Measurements from ENCODE around the gene TCFL5. TPM values are rescaled to one million over a fixed set of nuclear protein-coding genes. Genes with fewer than 3 reads are reported as not detected.
A peak's percentile ranks its signal among the peaks of the same experiment; 100 is the strongest.

Gene TCFL5
- total RNA-seq, 1 experiment from 2014 or later, result 20.4 TPM

DNA sequence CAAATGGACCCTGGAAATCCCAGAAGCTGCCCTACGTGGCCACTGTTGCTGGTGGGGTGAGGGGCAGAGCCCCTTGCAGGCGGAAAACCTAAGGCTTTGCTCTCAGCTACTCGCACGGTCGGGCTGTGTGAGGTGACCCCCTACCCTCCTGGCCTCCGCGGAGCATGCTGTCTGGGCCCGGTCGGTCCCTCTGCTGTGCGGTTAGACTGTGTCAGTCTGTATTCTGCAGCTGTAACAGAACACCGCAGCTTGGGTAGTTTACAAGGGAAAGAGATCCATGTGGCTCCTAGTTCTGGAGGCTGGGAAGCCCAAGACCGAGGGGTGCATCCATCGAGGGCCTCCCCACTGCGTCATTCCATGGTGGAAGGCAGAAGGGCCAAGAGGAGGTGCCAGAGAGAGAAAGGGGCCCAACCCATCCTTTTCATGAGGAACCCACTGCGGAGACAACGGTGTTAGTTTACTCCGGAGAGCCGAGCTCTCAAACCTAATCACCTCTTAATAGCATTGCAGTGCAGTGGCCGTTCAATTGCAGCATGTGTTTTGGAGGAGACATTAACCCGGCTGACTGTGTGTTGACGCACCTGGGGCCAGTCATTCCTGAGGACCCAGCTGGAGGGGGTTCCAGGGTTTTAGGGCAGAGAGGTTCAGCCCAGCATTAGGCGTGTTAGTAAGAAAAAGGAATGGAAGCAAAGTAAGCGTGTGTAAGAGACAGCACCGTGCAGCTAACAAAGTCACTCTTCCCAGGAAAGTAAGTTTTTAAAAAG lies 26.5 kb downstream of the TCFL5 start:
- no peak for ATAC-seq
- TF ChIP-seq, protein P1, sequence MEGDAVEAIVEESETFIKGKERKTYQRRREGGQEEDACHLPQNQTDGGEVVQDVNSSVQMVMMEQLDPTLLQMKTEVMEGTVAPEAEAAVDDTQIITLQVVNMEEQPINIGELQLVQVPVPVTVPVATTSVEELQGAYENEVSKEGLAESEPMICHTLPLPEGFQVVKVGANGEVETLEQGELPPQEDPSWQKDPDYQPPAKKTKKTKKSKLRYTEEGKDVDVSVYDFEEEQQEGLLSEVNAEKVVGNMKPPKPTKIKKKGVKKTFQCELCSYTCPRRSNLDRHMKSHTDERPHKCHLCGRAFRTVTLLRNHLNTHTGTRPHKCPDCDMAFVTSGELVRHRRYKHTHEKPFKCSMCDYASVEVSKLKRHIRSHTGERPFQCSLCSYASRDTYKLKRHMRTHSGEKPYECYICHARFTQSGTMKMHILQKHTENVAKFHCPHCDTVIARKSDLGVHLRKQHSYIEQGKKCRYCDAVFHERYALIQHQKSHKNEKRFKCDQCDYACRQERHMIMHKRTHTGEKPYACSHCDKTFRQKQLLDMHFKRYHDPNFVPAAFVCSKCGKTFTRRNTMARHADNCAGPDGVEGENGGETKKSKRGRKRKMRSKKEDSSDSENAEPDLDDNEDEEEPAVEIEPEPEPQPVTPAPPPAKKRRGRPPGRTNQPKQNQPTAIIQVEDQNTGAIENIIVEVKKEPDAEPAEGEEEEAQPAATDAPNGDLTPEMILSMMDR (IDR thresholded peaks at IDR 0.05), result no peak
- TF ChIP-seq TEAD1 (CRISPR knock-in tag; IDR thresholded peaks at IDR 0.05) (no peak), ESRRA (CRISPR knock-in tag; IDR thresholded peaks at IDR 0.05; ENCODE audit: borderline replicate concordance) (no peak), ETV6 (CRISPR knock-in tag; IDR thresholded peaks at IDR 0.05) (no peak), CBFB (CRISPR knock-in tag; IDR thresholded peaks at IDR 0.05; ENCODE audit: low read depth) (no peak), NR2C2 (CRISPR knock-in tag; IDR thresholded peaks at IDR 0.05) (no peak)
- TF ChIP-seq, protein P2, sequence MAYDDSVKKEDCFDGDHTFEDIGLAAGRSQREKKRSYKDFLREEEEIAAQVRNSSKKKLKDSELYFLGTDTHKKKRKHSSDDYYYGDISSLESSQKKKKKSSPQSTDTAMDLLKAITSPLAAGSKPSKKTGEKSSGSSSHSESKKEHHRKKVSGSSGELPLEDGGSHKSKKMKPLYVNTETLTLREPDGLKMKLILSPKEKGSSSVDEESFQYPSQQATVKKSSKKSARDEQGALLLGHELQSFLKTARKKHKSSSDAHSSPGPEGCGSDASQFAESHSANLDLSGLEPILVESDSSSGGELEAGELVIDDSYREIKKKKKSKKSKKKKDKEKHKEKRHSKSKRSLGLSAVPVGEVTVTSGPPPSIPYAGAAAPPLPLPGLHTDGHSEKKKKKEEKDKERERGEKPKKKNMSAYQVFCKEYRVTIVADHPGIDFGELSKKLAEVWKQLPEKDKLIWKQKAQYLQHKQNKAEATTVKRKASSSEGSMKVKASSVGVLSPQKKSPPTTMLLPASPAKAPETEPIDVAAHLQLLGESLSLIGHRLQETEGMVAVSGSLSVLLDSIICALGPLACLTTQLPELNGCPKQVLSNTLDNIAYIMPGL (CRISPR knock-in tag; IDR thresholded peaks at IDR 0.05), result no peak
- TF ChIP-seq, protein P3, sequence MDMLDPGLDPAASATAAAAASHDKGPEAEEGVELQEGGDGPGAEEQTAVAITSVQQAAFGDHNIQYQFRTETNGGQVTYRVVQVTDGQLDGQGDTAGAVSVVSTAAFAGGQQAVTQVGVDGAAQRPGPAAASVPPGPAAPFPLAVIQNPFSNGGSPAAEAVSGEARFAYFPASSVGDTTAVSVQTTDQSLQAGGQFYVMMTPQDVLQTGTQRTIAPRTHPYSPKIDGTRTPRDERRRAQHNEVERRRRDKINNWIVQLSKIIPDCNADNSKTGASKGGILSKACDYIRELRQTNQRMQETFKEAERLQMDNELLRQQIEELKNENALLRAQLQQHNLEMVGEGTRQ (CRISPR knock-in tag; IDR thresholded peaks at IDR 0.05), result no peak
- TF ChIP-seq, protein P4, sequence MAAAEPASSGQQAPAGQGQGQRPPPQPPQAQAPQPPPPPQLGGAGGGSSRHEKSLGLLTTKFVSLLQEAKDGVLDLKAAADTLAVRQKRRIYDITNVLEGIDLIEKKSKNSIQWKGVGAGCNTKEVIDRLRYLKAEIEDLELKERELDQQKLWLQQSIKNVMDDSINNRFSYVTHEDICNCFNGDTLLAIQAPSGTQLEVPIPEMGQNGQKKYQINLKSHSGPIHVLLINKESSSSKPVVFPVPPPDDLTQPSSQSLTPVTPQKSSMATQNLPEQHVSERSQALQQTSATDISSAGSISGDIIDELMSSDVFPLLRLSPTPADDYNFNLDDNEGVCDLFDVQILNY (CRISPR knock-in tag; IDR thresholded peaks at IDR 0.05), result no peak
- TF ChIP-seq, protein P5, sequence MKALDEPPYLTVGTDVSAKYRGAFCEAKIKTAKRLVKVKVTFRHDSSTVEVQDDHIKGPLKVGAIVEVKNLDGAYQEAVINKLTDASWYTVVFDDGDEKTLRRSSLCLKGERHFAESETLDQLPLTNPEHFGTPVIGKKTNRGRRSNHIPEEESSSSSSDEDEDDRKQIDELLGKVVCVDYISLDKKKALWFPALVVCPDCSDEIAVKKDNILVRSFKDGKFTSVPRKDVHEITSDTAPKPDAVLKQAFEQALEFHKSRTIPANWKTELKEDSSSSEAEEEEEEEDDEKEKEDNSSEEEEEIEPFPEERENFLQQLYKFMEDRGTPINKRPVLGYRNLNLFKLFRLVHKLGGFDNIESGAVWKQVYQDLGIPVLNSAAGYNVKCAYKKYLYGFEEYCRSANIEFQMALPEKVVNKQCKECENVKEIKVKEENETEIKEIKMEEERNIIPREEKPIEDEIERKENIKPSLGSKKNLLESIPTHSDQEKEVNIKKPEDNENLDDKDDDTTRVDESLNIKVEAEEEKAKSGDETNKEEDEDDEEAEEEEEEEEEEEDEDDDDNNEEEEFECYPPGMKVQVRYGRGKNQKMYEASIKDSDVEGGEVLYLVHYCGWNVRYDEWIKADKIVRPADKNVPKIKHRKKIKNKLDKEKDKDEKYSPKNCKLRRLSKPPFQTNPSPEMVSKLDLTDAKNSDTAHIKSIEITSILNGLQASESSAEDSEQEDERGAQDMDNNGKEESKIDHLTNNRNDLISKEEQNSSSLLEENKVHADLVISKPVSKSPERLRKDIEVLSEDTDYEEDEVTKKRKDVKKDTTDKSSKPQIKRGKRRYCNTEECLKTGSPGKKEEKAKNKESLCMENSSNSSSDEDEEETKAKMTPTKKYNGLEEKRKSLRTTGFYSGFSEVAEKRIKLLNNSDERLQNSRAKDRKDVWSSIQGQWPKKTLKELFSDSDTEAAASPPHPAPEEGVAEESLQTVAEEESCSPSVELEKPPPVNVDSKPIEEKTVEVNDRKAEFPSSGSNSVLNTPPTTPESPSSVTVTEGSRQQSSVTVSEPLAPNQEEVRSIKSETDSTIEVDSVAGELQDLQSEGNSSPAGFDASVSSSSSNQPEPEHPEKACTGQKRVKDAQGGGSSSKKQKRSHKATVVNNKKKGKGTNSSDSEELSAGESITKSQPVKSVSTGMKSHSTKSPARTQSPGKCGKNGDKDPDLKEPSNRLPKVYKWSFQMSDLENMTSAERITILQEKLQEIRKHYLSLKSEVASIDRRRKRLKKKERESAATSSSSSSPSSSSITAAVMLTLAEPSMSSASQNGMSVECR (CRISPR knock-in tag; IDR thresholded peaks at IDR 0.05; ENCODE audit: borderline replicate concordance), result no peak
- peaks cover 19% of the 10 kb centered on the region for H3K4me1 Mint-ChIP-seq
- H3K9me3 Mint-ChIP-seq, result no peaks in the 10 kb centered on the region
- H3K27ac Mint-ChIP-seq, result peak overlapping the region; percentile 80; the same call in 1 of the 2 replicates
- CTCF ChIA-PET, result interaction anchor here (0.6 to 1.2 kb wide), 3 partner anchors 11 to 13 kb away, joined by 3 read pairs; no protein-coding TSS in a partner anchor
- POLR2A ChIA-PET, result no interaction called here
- H3K27me3 Mint-ChIP-seq (ENCODE audit: low read depth), result no peaks in the 10 kb centered on the region
- H3K4me3 Mint-ChIP-seq, result no peak overlapping the region
- peaks cover 17% of the 10 kb centered on the region for H3K36me3 Mint-ChIP-seq
- no peak for DNase-seq (ENCODE audit: low spot score)

DNA sequence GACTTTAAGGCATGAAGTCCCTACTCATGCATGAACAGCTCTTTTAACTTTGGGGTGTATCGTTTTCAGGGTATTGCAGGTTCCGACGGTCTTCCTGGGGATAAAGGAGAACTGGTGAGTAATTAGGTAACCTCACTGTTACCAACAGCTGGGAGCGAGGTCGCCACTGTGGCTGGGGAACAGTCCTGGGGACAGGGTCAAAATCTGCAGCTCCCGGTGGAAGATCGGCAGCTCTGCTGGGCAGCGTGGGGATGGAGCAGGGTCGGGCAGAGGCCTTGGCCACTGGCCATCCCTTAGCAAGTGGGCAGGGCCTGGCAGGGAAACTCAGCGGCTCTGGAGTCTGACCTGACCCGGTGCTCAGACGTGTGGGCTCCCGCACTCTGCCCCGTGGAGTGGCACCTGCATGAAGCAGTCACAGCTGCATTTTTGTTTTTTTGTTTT lies 28.7 kb downstream of the TCFL5 start:
- POLR2A ChIA-PET, result interaction anchor here (1.2 kb wide), 1 partner anchor 17 kb away, joined by 4 read pairs; no protein-coding TSS in a partner anchor
- TF ChIP-seq ZNF263 (CRISPR knock-in tag; IDR thresholded peaks at IDR 0.05; ENCODE audit: low read depth) (no peak), ESRRA (CRISPR knock-in tag; IDR thresholded peaks at IDR 0.05; ENCODE audit: borderline replicate concordance) (no peak), HMGA2 (CRISPR knock-in tag; IDR thresholded peaks at IDR 0.05) (no peak), RELA (CRISPR knock-in tag; IDR thresholded peaks at IDR 0.05; ENCODE audit: borderline replicate concordance) (no peak), PRRX2 (CRISPR knock-in tag; IDR thresholded peaks at IDR 0.05) (no peak)
- TF ChIP-seq, protein P6, sequence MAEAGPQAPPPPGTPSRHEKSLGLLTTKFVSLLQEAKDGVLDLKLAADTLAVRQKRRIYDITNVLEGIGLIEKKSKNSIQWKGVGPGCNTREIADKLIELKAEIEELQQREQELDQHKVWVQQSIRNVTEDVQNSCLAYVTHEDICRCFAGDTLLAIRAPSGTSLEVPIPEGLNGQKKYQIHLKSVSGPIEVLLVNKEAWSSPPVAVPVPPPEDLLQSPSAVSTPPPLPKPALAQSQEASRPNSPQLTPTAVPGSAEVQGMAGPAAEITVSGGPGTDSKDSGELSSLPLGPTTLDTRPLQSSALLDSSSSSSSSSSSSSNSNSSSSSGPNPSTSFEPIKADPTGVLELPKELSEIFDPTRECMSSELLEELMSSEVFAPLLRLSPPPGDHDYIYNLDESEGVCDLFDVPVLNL (CRISPR knock-in tag; IDR thresholded peaks at IDR 0.05; ENCODE audit: borderline replicate concordance, low read depth), result no peak
- TF ChIP-seq, protein P4 (CRISPR knock-in tag; IDR thresholded peaks at IDR 0.05), result no peak
- TF ChIP-seq, protein P7, sequence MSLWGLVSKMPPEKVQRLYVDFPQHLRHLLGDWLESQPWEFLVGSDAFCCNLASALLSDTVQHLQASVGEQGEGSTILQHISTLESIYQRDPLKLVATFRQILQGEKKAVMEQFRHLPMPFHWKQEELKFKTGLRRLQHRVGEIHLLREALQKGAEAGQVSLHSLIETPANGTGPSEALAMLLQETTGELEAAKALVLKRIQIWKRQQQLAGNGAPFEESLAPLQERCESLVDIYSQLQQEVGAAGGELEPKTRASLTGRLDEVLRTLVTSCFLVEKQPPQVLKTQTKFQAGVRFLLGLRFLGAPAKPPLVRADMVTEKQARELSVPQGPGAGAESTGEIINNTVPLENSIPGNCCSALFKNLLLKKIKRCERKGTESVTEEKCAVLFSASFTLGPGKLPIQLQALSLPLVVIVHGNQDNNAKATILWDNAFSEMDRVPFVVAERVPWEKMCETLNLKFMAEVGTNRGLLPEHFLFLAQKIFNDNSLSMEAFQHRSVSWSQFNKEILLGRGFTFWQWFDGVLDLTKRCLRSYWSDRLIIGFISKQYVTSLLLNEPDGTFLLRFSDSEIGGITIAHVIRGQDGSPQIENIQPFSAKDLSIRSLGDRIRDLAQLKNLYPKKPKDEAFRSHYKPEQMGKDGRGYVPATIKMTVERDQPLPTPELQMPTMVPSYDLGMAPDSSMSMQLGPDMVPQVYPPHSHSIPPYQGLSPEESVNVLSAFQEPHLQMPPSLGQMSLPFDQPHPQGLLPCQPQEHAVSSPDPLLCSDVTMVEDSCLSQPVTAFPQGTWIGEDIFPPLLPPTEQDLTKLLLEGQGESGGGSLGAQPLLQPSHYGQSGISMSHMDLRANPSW (CRISPR knock-in tag; conservative IDR thresholded peaks at IDR 0.05; ENCODE audit: low read depth), result no peak
- H3K4me3 Mint-ChIP-seq, result peak overlapping the region; percentile 41
- ATAC-seq (peak; percentile 14), DNase-seq (ENCODE audit: low spot score) (no peak)
- CTCF ChIA-PET, result interaction anchor here (0.9 to 2.2 kb wide), 3 partner anchors 10 to 55 kb away, joined by 3 to 6 read pairs (median 4); no protein-coding TSS in a partner anchor
- no peaks in the 10 kb centered on the region for H3K9me3 Mint-ChIP-seq
- peaks cover 19% of the 10 kb centered on the region for H3K4me1 Mint-ChIP-seq
- H3K36me3 Mint-ChIP-seq, result peaks cover 9% of the 10 kb centered on the region; the same call in 1 of the 2 replicates
- H3K27me3 Mint-ChIP-seq (ENCODE audit: low read depth), result no peaks in the 10 kb centered on the region
- peak overlapping the region; percentile 63 for H3K27ac Mint-ChIP-seq

All from WTC11 (cell line).